ENCODE data around the gene GNAT1.

- TF ChIP-seq CTCF (conservative IDR thresholded peaks at IDR 0.05) (no peak), EZH2 (IDR thresholded peaks at IDR 0.05; ENCODE audit: low read depth) (no peak)
These were observed 17.4 kb downstream of the GNAT1 start for GRCh38 chr3:50208677-50209344.
